HG03521 (cell line): ENCODE data around the gene PARK7.
A peak's percentile ranks its signal among the peaks of the same experiment; 100 is the strongest.
"Not testable (repeated sequence)": the region's sequence is repeated elsewhere in the genome, so short reads cannot be mapped to it uniquely, and the experiment has no call there.

Experiments used
- ATAC-seq: cut with Tn5 transposase; IDR thresholded peaks from one replicate; pipeline ENCODE4 v1.9.1; 2021; ENCODE audit warnings: mild to moderate bottlenecking, moderate library complexity; ENCODE audit not compliant: unreplicated experiment

PARK7 gene

GRCh38 chr1:7942214-7942921 lies 19.1 kb upstream of the PARK7 start:
- ATAC-seq, result no peak

GRCh38 chr1:7943251-7943650 lies 18.3 kb upstream of the PARK7 start:
- no peak for ATAC-seq

GRCh38 chr1:7948960-7949359 lies 12.6 kb upstream of the PARK7 start:
- ATAC-seq, result no peak

GRCh38 chr1:7952791-7953190 lies 8.7 kb upstream of the PARK7 start:
- not testable (repeated sequence) for ATAC-seq

- ATAC-seq, result peak; percentile 94
Measured at GRCh38 chr1:7953850-7954609, 7.5 kb upstream of the PARK7 start.

GRCh38 chr1:7954683-7955082 lies 6.8 kb upstream of the PARK7 start:
- no peak for ATAC-seq

- ATAC-seq, result no peak
Measured at GRCh38 chr1:7956218-7957032, 5.1 kb upstream of the PARK7 start.

- no peak for ATAC-seq
Measured at GRCh38 chr1:7960165-7960564, 1.3 kb upstream of the PARK7 start.

GRCh38 chr1:7960867-7961215 lies 670 bp upstream of the PARK7 start:
- ATAC-seq, result no peak

GRCh38 chr1:7962014-7962335 lies 464 bp downstream of the PARK7 start:
- ATAC-seq, result peak; percentile 2

GRCh38 chr1:7962636-7963377 lies 1.3 kb downstream of the PARK7 start:
- no peak for ATAC-seq

GRCh38 chr1:7963378-7963730 lies 1.8 kb downstream of the PARK7 start:
- not testable (repeated sequence) for ATAC-seq

GRCh38 chr1:7963841-7964240 lies 2.3 kb downstream of the PARK7 start:
- not testable (repeated sequence) for ATAC-seq

- ATAC-seq, result no peak
Measured at GRCh38 chr1:7964476-7964875, 3.0 kb downstream of the PARK7 start.

GRCh38 chr1:7967196-7967595 lies 5.7 kb downstream of the PARK7 start:
- ATAC-seq, result no peak

GRCh38 chr1:7967651-7968050 lies 6.1 kb downstream of the PARK7 start:
- no peak for ATAC-seq

GRCh38 chr1:7970246-7970645 lies 8.7 kb downstream of the PARK7 start:
- ATAC-seq, result no peak

GRCh38 chr1:7971024-7971423 lies 9.5 kb downstream of the PARK7 start:
- no peak for ATAC-seq

GRCh38 chr1:7972285-7972684 lies 10.8 kb downstream of the PARK7 start:
- ATAC-seq, result no peak

GRCh38 chr1:7973086-7973485 lies 11.6 kb downstream of the PARK7 start:
- no peak for ATAC-seq

GRCh38 chr1:7975212-7975865 lies 13.8 kb downstream of the PARK7 start:
- ATAC-seq, result no peak
